NCI-H345 treated with DMSO at 0.1 percent for 48 hours (cell line): ENCODE results near the gene NPIPA8.
"Not testable (repeated sequence)": the region's sequence is repeated elsewhere in the genome, so short reads cannot be mapped to it uniquely, and the experiment has no call there.

Source experiments
- DNase-seq: peaks from one replicate; lab custom pipeline; 2025; ENCODE audit not compliant: unreplicated experiment; lab: John Stamatoyannopoulos, UW

The NPIPA8 gene

DNA sequence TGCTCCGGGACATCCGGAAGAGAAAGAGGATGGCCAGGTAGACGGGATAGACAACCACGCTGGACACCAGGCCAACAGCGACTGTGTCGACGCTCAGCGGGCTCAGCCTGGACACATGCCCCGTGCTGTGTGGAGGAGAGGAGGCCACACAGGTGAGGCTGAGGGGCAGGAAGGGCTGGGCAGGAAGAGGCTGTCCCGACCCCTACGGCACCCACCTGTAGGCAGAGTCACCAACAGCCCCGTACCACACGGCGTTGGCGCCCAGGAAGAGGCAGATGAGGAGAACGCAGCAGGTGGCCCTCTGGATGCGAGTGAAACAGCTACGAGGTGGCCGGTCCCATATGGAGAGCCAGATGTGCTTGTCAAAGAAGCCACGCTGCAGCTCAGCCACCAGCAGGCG, at the start of gene NPIPA8:
Gene NPIPA8 (minus strand): TSS at position 101 of the 400 bp plus-strand sequence. CDS start 4,074 bp downstream, outside the sequence.
- not testable (repeated sequence) for DNase-seq

DNA sequence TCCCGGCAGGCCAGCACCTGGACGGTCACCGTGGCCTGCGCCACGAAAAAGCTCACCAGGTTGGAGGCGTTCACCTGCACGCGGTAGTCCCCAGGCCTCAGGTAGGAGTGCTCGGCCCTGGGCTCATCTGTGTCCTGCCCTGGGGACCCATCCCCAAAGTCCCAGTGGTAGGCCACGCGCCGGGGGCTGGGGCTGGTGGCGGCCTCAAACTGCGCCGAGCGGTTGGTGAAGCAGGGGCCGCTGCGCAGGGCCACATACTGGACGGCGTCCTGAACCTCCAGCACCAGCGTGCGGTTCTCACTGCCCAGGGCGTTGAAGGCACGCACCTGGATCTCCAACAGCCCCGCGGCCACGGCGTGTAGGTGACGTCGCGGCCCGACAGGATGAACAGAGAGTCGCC, 48.7 kb upstream of the NPIPA8 start:
- not testable (repeated sequence) for DNase-seq

DNA sequence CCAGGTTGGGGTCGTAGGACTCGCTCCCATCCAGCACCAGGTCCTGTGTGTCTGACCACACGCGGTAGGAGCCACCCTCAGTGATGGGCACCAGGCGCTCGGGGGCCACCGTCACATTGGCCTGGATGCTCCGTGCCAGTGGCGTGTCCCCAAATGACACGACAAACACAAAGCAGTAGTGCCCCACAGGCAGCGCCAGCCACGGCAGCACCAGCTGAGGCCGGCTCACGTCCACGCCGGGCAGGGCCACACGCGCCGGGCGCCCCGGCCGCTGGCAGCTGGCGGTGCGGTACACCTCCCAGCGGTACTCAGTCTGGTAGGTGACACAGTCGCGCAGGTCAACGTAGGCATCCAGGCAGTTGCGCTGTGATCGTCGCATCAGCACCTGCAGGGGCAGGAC, 48.3 kb upstream of the NPIPA8 start:
- DNase-seq = not testable (repeated sequence)

DNA sequence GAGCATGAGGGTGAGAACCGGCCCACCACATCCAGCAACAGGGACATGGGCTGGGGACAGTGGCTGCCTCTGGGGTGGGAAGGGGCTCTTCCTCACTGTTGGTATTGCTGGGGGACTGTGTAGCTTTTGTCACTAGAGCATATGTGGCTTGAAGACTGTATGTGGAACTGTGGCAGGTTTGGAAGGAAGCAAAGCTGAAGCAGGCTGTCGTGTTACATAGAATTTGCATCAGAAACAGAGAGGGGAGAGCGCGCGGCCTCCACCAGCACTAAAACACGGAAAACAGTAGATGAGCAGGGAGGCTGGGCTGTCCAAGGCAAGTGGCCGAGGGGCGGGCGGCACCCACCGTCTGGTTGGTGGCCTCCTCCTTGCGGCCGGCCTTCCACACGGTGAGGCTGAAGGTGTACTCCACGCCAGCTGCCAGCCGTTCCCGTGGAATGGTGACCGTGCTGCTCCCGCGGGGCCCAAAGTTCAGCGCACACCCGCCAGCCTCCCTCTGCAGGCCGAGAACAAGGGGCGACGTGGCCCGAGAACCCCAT, 47.6 kb upstream of the NPIPA8 start:
- DNase-seq = not testable (repeated sequence)

DNA sequence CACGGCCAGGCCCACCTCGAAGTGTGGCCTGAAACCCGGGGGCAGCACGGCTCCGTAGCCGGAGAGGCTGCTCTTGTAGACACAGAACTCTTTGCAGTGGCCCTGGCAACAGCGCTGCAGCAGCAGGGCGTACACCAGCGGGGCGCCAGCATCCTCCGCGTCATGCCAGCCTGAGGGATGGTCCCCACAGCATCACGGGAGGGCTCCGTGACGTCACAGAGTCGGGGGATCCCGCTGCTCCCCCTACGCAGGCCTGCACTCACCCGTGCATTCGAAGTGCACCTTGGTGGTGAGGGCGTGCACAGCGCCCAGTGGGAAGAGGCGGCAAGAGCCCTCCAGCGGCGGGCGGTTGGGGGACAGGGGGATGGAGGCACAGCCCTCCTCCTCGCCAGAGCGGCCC, 46.2 kb upstream of the NPIPA8 start:
- DNase-seq = not testable (repeated sequence)

DNA sequence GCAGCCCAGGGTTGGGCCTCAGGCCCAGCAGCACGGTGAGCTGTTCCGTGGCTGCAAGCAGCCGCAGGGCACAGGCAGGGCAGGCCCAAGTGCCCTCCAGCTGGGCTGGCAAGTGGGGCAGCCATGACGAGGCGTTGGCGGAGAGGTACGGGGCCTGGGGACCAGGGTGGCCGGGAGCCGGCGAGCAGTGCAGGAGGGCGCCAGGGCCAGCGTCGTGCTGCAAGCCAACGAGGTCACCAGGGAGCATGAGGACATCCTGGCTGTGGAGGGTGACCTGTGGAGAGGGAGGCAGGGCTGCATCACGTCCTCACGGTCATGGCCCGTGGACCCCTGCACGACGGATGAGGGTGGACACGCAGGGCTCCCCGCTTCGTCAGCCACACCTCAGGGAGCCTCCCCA, 11.2 kb upstream of the NPIPA8 start:
- not testable (repeated sequence) for DNase-seq

DNA sequence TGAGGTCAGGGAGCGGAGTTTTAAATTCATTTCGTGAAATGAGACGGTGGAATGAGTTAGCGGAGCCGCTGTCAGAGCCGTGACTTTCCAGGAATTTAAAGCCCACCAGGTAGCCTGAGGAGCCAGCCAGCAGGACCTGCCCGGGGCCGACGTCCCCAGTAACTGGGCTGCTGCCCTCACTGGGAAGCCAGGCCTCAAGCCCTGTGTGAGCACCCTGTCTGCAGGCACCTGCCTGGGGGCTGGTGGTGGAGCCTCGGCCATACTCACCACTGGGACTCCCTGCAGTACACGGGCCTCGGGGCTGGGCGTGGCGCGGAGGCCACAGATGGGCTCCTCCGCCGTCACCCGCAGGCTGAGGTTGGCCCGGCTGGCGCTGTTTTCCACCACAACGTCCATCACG, 10.5 kb upstream of the NPIPA8 start:
- DNase-seq = not testable (repeated sequence)

DNA sequence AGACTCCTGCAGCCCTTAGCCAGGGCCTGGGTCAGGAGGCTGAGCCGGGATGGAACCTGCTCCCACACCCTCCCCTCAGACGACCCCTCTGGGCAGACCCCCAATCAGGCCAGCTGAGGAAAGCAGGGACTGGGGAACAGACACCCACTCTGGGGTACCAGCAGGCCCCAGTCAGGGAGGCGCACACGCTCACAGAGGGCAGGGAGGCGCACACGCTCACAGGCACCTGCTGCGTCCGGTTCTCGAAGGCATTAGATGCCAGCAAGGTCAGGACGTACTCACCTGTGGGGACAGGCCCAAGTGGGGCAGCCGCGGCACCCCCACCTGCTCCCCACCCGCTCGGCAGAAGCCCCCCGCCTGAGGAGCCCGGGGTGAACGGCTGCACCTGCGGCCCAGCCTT, 8.1 kb upstream of the NPIPA8 start:
- not testable (repeated sequence) for DNase-seq

DNA sequence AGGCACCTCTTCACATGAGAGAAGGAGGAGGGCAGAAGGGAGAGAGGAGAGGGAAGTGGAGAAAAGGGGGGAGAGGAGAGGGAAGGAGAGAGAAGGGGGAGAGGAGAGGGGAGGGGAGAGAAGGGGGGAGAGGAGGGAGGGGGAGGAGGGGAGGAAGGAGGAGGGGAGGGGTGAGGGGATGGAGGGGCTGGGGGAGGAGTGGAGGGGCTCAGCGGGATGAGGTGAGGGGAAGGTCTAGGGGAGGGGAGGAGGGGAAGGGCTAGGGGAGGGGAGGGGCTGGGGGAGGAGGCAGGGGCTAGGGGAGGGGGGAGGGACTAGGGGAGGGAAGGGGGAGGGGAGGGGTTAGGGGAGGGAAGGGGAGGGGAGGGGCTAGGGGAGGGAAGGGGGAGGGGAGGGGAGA, 5.5 kb upstream of the NPIPA8 start:
- DNase-seq = not testable (repeated sequence)

DNA sequence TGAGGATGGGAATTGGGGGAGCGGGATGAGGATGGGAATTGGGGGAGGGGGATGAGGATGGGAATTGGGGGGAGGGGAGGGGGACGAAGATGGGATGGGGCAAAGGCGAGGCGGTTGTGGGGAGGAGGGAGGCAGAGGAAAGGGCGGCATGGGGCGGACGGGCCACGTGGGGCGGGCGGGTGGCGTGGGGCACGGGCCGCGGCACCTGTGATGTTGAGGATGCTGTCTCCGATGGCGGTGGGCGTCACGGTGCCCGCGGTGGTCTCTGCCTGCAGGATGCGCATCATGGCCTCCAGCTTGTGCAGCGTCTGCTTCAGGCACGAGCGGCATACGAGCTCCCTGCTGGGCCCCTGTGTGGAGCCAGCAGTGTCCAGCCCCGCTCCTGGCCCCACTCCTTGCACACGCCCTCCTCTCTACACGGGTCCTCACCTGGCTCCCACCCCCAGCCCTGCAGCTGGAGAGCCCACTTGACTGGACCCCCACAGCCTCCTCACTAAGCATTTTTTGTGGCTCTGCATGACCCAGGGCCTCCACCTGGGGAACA, 5.0 kb upstream of the NPIPA8 start:
- DNase-seq = not testable (repeated sequence)

DNA sequence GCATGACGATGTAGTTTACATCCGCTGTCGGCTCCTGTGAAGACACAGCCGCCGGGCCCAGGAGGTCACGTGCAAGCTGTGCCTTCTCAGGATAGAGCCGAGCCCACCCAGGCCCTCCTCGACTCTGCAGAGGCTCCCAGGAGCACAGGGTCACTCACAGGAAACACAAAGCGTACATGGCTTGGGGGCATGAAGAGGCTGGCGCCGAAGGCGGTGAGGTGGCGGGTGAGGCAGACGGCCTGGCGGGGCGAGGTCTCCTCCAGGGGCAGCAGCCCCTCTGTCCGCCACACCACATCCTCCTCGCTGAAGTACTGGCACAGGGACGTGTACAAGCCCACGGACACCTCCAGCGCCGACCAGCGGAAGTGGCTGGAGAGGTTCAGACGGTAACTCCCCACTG, 2.7 kb upstream of the NPIPA8 start:
- DNase-seq = not testable (repeated sequence)

DNA sequence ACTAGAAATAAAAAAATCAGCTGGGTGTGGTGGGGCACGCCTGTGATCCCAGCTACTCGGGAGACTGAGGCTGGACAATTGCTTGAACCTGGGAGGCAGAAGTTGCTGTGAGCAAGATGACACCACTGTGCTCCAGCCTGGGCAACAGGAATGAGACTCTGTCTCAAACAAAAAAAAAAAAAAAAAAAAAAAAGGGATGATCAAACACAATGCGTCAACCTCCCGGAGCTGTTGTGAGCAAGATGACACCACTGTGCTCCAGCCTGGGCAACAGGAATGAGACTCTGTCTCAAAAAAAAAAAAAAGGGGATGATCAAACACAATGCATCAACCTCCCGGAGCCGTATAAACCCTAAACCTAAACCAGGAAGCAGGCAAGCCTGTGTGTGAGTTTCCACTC, 24.7 kb downstream of the NPIPA8 start:
- DNase-seq = not testable (repeated sequence)

DNA sequence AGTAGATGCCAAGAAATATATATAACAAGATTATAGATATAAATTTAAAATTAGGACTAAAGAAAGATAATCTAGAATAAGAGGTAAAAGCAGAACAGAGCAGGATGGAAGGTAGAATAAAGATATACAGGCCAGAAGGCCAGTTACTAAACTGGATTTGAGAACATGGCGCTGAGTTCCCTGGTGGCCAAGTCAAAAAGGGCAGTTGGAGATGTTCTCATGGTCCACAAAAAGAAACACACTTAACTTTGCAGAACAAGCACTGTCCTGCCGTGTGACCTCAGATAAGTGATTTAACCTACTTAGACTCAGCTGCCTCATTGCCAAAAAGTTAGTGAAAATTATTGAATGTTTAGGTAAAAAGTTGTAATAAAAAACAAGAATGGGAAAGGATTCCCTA, 27.4 kb downstream of the NPIPA8 start:
- DNase-seq = not testable (repeated sequence)

DNA sequence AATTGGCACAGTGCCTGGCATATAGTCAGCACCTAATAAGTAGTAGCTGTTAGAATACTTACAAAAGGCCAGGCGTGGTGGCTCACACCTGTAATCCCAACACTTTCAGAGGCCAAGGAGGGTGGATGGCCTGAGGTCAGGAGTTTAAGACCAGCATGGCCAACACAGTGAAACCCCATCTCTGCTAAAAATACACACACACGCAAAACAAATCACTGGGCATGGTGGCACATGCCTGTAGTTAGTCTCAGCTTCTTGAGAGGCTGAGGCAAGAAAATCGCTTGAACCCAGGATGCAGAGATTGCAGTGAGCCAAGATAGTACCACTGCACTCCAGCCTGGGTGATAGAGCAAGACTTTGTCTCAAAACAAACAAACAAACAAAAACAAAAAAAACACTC, 29.3 kb downstream of the NPIPA8 start:
- not testable (repeated sequence) for DNase-seq

DNA sequence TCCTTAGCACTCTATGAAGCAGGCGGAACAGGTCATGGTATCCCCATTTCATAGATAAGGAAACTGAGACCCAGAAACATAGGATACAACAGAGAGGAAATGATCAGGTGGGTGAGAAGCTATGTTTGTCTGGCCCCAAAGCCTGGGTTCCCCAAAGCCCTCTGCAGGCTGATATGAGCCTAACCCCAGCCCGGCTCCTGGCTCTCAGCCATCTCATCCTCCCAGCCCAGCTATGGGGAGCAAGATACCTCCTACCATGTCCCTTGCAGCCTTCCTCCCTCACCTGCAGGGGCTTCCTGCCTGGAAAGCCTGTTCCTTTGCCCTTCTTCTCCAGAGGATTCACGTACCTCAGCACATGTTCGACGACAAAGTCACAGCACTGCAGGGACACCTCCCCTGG, 30.5 kb downstream of the NPIPA8 start:
- DNase-seq = not testable (repeated sequence)

DNA sequence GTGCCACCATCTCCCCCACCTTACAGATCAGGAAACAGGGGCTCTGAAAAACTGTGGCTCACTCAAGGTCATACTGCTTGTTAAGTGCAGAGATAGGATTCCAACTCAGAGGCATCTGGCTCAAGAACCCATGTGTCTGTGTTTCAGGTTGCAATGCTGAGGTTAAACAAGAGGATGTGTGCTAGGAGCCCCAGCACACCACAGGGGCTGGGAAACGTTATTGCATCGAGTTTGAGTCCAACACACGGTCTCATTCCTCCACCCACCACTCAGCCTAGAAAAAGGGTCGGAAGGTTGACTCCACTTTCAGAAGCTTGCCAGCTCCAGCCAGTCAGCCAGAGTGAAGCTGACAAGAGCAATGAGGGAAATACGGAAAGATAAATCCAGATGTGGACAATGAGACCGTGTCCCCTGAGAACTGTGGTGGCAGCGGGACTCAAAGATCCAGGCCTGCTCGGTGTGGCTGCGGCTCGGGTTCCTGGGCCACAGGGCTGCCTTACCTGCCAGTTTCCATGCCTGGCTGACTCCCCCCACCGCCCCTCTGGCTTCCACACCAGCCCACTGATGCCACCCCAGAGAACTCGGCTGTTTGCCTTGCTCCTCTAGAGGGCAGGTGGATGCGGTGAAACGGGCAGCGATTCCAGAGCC, 33.4 kb downstream of the NPIPA8 start:
- DNase-seq = not testable (repeated sequence)

DNA sequence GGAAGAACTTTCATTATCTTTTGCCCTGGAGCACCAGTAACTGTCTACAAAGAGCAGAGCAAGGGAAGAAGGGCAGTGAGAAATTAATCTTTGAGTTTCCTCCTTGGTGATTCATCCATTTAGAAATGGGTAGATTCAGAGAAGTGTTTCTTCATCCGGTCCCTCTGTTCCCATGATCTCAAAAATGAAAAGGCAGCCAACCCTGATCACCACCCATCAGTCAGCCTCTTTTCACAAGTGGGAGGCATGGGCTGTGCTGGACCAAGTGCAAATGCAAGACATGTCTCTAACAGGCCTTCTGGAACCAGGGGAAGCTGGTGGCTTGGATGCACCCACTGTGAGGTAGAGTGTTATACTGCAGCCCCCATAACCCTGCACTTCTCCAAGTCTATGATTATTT, 38.8 kb downstream of the NPIPA8 start:
- DNase-seq = not testable (repeated sequence)

DNA sequence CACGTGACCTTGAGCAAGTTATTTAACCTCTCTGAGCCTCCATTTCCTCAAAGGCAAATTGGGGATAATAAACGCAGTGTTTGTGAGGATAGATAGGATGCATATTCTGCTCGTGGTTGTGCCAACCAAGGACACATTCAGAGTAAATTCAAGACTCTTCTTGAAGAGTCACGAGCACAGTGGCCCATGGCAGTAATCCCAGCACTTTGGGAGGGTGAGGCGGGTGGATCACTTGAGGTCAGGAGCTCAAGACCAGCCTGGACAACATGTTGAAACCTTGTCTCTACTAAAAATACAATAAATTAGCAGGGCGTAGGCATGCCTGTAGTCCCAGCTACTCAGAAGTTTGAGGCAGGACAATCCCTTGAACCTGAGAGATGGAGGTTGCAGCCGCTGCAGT, 39.6 kb downstream of the NPIPA8 start:
- DNase-seq = not testable (repeated sequence)

DNA sequence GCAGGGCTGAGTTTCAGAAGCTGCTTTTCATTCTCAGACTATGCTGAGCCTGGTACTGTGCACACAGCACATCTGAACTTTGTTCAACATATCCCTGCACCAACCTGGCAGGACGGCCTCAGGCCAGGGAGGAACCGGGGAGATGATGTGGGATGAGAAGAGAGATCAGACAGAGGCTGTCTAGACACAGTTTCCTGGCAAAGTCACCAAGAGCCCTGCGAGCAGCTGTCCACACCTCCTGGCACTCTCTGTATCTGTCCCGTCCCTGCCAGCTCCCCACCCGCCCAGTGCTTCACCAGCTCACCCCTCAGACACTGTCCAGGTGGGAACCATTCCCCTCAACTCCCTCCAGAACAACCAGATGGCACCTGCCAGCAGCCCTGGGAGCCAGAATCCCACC, 42.2 kb downstream of the NPIPA8 start:
- DNase-seq = not testable (repeated sequence)

DNA sequence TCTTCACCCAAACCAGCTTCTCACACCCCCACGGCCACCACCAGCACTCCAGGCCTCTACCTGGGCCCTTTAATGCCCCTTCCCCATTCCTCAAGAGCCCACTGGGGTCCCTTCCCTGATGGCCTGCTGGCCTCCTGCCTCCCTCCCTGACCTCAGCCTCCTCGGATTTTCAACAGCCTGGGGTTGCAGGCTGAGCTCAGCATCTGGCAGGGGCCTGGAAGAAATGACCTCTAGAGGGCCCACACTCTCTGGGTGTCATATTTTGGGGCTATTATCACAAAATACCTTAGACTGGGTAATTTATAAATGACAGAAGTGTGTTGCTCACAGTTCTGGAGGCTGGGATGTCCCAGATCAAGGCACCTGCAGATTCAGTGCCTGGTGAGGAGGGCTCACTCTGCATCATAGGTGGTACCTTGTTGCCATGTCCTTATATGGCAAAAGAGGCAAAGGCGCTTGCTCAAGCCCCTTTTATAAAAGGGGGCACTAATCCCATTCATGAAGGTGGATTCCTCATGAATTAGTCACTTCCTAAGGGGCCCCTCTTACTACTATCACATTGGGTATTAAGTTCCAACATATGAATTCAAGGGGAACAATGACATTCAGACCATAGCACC, 43.1 kb downstream of the NPIPA8 start:
- not testable (repeated sequence) for DNase-seq

DNA sequence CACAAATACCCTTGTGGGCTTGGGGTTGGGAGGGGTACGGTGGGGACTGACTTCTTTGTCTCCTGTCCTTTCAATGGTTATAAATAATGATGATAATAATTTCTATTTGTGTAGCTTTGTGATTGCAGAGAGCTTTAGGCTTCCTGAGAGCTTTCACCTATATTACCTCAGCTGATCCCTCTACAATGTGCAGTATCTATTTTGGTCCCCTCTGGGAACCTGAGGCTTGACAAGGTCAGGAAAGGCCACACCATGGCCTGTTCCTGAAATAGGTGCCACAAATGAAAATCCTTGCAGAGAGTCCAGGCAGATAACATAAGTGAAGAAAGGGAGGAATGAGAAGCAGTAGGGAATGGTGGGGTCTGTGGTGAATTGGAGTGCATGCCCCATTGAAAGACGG, 45.6 kb downstream of the NPIPA8 start:
- DNase-seq = not testable (repeated sequence)

DNA sequence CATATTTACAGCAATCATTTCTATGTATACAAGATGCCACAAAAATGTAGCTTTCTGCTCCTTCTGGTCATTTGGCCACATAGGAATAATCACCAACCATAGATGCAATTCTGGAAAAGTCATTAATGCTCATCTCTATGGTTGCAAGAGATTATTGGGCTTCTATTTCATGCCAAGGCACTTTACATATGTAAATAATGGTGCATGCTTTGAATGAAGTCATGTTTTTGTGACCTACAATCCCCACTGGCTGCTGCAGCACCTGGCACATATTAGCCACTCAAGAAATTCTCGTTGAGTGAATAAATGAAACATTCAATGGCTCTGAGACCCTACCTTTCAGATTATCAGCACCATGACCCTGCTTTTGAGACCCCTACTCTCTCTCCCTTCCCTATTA, 50.2 kb downstream of the NPIPA8 start:
- not testable (repeated sequence) for DNase-seq
